Thyroid gland (tissue), 4 donors: Measurements from ENCODE around the gene KCTD6. TPM values are rescaled to one million over a fixed set of nuclear protein-coding genes. Genes with fewer than 3 reads are reported as not detected.
A peak's percentile ranks its signal among the peaks of the same experiment; 100 is the strongest.

Experiments
- DNase-seq, 2 donors: peaks; one replicate each; pipeline ENCODE4 v3.0.0-alpha.2; 2019
- H3K27ac ChIP-seq, 3 donors: fragments of 200-600 bp; sonication (generic); 1 replicate in 2 of 3; 2 replicates in 1 of 3; pipeline ENCODE4 v1.5.1; 2016 to 2019; ENCODE audit warnings: mild to moderate bottlenecking in 1 of 3, moderate library complexity in 1 of 3
- H3K27me3 ChIP-seq: fragments of 200-600 bp; sonication (generic); one replicate; pipeline ENCODE4 v1.5.1; 2019
- H3K36me3 ChIP-seq, 2 donors: fragments of 200-600 bp; sonication (generic); one replicate each; pipeline ENCODE4 v1.5.1; 2016 to 2019
- H3K4me1 ChIP-seq, 2 donors: fragments of 200-600 bp; sonication (generic); one replicate each; pipeline ENCODE4 v1.5.1; 2017 to 2019
- H3K4me3 ChIP-seq, 3 donors: fragments of 200-600 bp; sonication (generic); replicated peaks in 1 of 3; 1 replicate in 2 of 3; 2 replicates in 1 of 3; pipeline ENCODE4 v1.5.1; 2016; ENCODE audit warnings: mild to moderate bottlenecking in 1 of 3
- H3K9me3 ChIP-seq: fragments of 200-600 bp; sonication (generic); one replicate; pipeline ENCODE4 v1.5.1; 2017
- CTCF ChIP-seq, 6 experiments: fragments of 200-600 bp in 3 of 6; fragments of 450-650 bp in 3 of 6; sonication (generic) in 3 of 6; IDR thresholded peaks; one replicate each; pipeline ENCODE4 v1.5.1; 2016 to 2019; ENCODE audit warnings: antibody characterized with exemption in 6 of 6, mild to moderate bottlenecking in 2 of 6, inconsistent platforms in 1 of 6, moderate library complexity in 1 of 6
- POLR2A ChIP-seq, 2 donors: fragments of 450-650 bp; IDR thresholded peaks; one replicate each; pipeline ENCODE4 v1.6.1; 2017; ENCODE audit warnings: antibody characterized with exemption in 2 of 2, mild to moderate bottlenecking in 2 of 2, moderate library complexity in 1 of 2
- WGBS, 2 donors: methylation state at CpG; one replicate each; pipeline ENCODE4 v1.1.5; 2017; 5-methylcytosine and 5-hydroxymethylcytosine counted together
- intact Hi-C: fragments of 100-400 bp; cut with DNase I; formaldehyde crosslinking; loops from one replicate; pipeline ENCODE4 v1.15.1; 2023
- total RNA-seq, 4 donors: library from RNA; depleted of rRNA; stranded (reverse); fragments of >200 nt; gene quantifications; one replicate each; pipeline ENCODE4 v1.2.3, GENCODE V29; 2016

KCTD6 gene
- total RNA-seq, 4 donors from 2014 or later: 16.6 to 33.6 (median 21.3) TPM

- intact Hi-C loops: loop anchor here (5.0 to 10.0 kb wide), 3 partner anchors 40 to 220 kb away; partner anchors contain the start of gene KCTD6
- no peak for DNase-seq
- no peaks in the 10 kb centered on the region for H3K27me3 ChIP-seq
- H3K36me3 ChIP-seq: peaks cover 4 to 6% of the 10 kb centered on the region in 2 donors
- H3K4me1 ChIP-seq: peaks cover 24 to 39% of the 10 kb centered on the region in 2 donors
- no peak for TF ChIP-seq POLR2A (IDR thresholded peaks at IDR 0.05)
- no peak overlapping the region for H3K4me3 ChIP-seq
- H3K27ac ChIP-seq: no peak overlapping the region
- WGBS, 2 donors: 100% methylated on average over 2 of the region's 2 CpGs
- no peaks in the 10 kb centered on the region for H3K9me3 ChIP-seq
These were observed 40.1 kb downstream of the KCTD6 start for GRCh38 chr3:58531956-58532355.

- Histone ChIP-seq H3K9me3 (no peaks in the 10 kb centered on the region), H3K4me1 (peaks cover 31 to 46% of the 10 kb centered on the region in 2 donors), H3K4me3 (no peak overlapping the region), H3K27me3 (no peaks in the 10 kb centered on the region), H3K27ac (no peak overlapping the region), H3K36me3 (peaks cover 4 to 6% of the 10 kb centered on the region in 2 donors)
- WGBS, 2 donors: 33 to 39% methylated on average over 6 to 11 of the region's 11 CpGs
- TF ChIP-seq CTCF (IDR thresholded peaks at IDR 0.05): peak; percentile 76 to 95 (median 92)
- no peak for TF ChIP-seq POLR2A (IDR thresholded peaks at IDR 0.05)
- peak; percentile 75 to 82 for DNase-seq
- intact Hi-C loops: loop anchor here (5.0 to 10.0 kb wide), 3 partner anchors 41 to 221 kb away; partner anchors contain the start of gene KCTD6
These were observed 40.9 kb downstream of the KCTD6 start for GRCh38 chr3:58532794-58533220.

- Histone ChIP-seq H3K4me3 (no peak overlapping the region), H3K27ac (peak overlapping the region in 1 of 3 donors; percentile 82), H3K27me3 (no peaks in the 10 kb centered on the region), H3K9me3 (no peaks in the 10 kb centered on the region), H3K36me3 (peaks cover 4 to 6% of the 10 kb centered on the region in 2 donors), H3K4me1 (peaks cover 30 to 45% of the 10 kb centered on the region in 2 donors)
- TF ChIP-seq POLR2A (IDR thresholded peaks at IDR 0.05) (no peak), CTCF (IDR thresholded peaks at IDR 0.05) (no peak)
- whole genome bisulfite sequencing, 2 donors: 96% methylated on average over 3 to 9 of the region's 9 CpGs
- no peak for DNase-seq
- intact Hi-C loops: loop anchor here (5.0 to 10.0 kb wide), 3 partner anchors 43 to 223 kb away; partner anchors contain the start of gene KCTD6
These were observed 42.9 kb downstream of the KCTD6 start for GRCh38 chr3:58534592-58535494.

GRCh38 chr3:58535531-58536500 lies 43.9 kb downstream of the KCTD6 start:
- WGBS, 2 donors: 31 to 39% methylated on average over 2 of the region's 2 CpGs
- DNase-seq: no peak
- intact Hi-C loops: loop anchor here (10.0 kb wide), 1 partner anchor 111 kb away; no protein-coding TSS in a partner anchor
- peak overlapping the region in 1 of 3 donors; percentile 14 for H3K4me3 ChIP-seq
- H3K36me3 ChIP-seq: peaks cover 0 to 6% of the 10 kb centered on the region in 2 donors
- H3K27me3 ChIP-seq: no peaks in the 10 kb centered on the region
- peak overlapping the region in 2 of 3 donors; percentile 82 to 90 for H3K27ac ChIP-seq
- H3K9me3 ChIP-seq: no peaks in the 10 kb centered on the region
- no peak for TF ChIP-seq CTCF (IDR thresholded peaks at IDR 0.05)
- no peak for TF ChIP-seq POLR2A (IDR thresholded peaks at IDR 0.05)
- peaks cover 30 to 45% of the 10 kb centered on the region in 2 donors for H3K4me1 ChIP-seq
